22Rv1 (cell line): Measurements from ENCODE around the gene IZUMO1.

ENCODE experiments used
- ZFX ChIP-seq: fragments of 450-650 bp; IDR thresholded peaks from 2 replicates; pipeline ENCODE4 v1.6.1; 2017; ENCODE audit warnings: antibody characterized with exemption, borderline replicate concordance
- TF ChIP-seq, protein P1 (sequence below): fragments of 450-650 bp; IDR thresholded peaks from 2 replicates; pipeline ENCODE4 v1.5.1; 2017; ENCODE audit warnings: mild to moderate bottlenecking

- TF ChIP-seq, protein P1, sequence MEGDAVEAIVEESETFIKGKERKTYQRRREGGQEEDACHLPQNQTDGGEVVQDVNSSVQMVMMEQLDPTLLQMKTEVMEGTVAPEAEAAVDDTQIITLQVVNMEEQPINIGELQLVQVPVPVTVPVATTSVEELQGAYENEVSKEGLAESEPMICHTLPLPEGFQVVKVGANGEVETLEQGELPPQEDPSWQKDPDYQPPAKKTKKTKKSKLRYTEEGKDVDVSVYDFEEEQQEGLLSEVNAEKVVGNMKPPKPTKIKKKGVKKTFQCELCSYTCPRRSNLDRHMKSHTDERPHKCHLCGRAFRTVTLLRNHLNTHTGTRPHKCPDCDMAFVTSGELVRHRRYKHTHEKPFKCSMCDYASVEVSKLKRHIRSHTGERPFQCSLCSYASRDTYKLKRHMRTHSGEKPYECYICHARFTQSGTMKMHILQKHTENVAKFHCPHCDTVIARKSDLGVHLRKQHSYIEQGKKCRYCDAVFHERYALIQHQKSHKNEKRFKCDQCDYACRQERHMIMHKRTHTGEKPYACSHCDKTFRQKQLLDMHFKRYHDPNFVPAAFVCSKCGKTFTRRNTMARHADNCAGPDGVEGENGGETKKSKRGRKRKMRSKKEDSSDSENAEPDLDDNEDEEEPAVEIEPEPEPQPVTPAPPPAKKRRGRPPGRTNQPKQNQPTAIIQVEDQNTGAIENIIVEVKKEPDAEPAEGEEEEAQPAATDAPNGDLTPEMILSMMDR: no peak
- TF ChIP-seq ZFX: no peak
These were observed 47.6 kb upstream of the IZUMO1 start for GRCh38 chr19:48794291-48794690.
